Dedifferentiated amniotic fluid mesenchymal stem cell (primary cell): ENCODE results near the gene ZNF558.
A peak's percentile ranks its signal among the peaks of the same experiment; 100 is the strongest.

Source experiments
- DNase-seq: peaks from one replicate; pipeline ENCODE4 v3.0.0-alpha.2; 2016; ENCODE audit errors: extremely low spot score

The ZNF558 gene

GRCh38 chr19:8832132-8833021, at the start of gene ZNF558, which contains the start of gene MBD3L1:
TSS of gene ZNF558 (minus strand) at chr19:8832304. CDS start at chr19:8822659, 9,645 bp downstream.
TSS of gene MBD3L1 (plus strand) at chr19:8832377. CDS start at chr19:8842679, 10,302 bp downstream.
- peak; percentile 97 for DNase-seq

GRCh38 chr19:8881512-8881911, 49.4 kb upstream of the ZNF558 start:
- DNase-seq, result no peak

GRCh38 chr19:8880868-8881488, 48.9 kb upstream of the ZNF558 start:
- DNase-seq, result no peak

- DNase-seq, result no peak
These were observed 46.0 kb upstream of the ZNF558 start for GRCh38 chr19:8877854-8878705.

- DNase-seq, result no peak
These were observed 34.2 kb upstream of the ZNF558 start for GRCh38 chr19:8866344-8866743.

- no peak for DNase-seq
These were observed 26.2 kb upstream of the ZNF558 start for GRCh38 chr19:8858260-8858659.

GRCh38 chr19:8850488-8850887, 18.4 kb upstream of the ZNF558 start:
- DNase-seq, result no peak

- no peak for DNase-seq
These were observed 17.1 kb upstream of the ZNF558 start for GRCh38 chr19:8849232-8849631.

- no peak for DNase-seq
These were observed 14.7 kb upstream of the ZNF558 start for GRCh38 chr19:8846819-8847218.

GRCh38 chr19:8840708-8841107, 8.6 kb upstream of the ZNF558 start:
- DNase-seq, result no peak

- DNase-seq, result no peak
These were observed 3.8 kb upstream of the ZNF558 start for GRCh38 chr19:8835877-8836276.

- no peak for DNase-seq
These were observed 3.3 kb upstream of the ZNF558 start for GRCh38 chr19:8835446-8835845.

- no peak for DNase-seq
These were observed 322 bp downstream of the ZNF558 start for GRCh38 chr19:8831832-8832131.

- no peak for DNase-seq
These were observed 731 bp downstream of the ZNF558 start for GRCh38 chr19:8831373-8831772.

GRCh38 chr19:8827277-8827676, 4.8 kb downstream of the ZNF558 start:
- DNase-seq, result no peak

GRCh38 chr19:8826371-8826770, 5.7 kb downstream of the ZNF558 start:
- no peak for DNase-seq

GRCh38 chr19:8821748-8822241, 10.3 kb downstream of the ZNF558 start:
- DNase-seq, result no peak

- no peak for DNase-seq
These were observed 11.9 kb downstream of the ZNF558 start for GRCh38 chr19:8820234-8820633.

- DNase-seq, result no peak
These were observed 16.3 kb downstream of the ZNF558 start for GRCh38 chr19:8815780-8816179.

- DNase-seq, result no peak
These were observed 17.9 kb downstream of the ZNF558 start for GRCh38 chr19:8814176-8814575.

GRCh38 chr19:8811315-8812172, 20.6 kb downstream of the ZNF558 start:
- DNase-seq, result no peak
